ENCODE measurements around the gene MDFI.

MDFI gene

GRCh38 chr6:41604006-41604405 lies 34.3 kb upstream of the MDFI start:
- H3K27ac ChIP-seq = no peak overlapping the region
- TF ChIP-seq, protein P1, sequence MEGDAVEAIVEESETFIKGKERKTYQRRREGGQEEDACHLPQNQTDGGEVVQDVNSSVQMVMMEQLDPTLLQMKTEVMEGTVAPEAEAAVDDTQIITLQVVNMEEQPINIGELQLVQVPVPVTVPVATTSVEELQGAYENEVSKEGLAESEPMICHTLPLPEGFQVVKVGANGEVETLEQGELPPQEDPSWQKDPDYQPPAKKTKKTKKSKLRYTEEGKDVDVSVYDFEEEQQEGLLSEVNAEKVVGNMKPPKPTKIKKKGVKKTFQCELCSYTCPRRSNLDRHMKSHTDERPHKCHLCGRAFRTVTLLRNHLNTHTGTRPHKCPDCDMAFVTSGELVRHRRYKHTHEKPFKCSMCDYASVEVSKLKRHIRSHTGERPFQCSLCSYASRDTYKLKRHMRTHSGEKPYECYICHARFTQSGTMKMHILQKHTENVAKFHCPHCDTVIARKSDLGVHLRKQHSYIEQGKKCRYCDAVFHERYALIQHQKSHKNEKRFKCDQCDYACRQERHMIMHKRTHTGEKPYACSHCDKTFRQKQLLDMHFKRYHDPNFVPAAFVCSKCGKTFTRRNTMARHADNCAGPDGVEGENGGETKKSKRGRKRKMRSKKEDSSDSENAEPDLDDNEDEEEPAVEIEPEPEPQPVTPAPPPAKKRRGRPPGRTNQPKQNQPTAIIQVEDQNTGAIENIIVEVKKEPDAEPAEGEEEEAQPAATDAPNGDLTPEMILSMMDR (conservative IDR thresholded peaks at IDR 0.05) = no peak

GRCh38 chr6:41605649-41606048 lies 32.6 kb upstream of the MDFI start:
- TF ChIP-seq, protein P1 (conservative IDR thresholded peaks at IDR 0.05) = no peak
- H3K27ac ChIP-seq = no peak overlapping the region

DNA sequence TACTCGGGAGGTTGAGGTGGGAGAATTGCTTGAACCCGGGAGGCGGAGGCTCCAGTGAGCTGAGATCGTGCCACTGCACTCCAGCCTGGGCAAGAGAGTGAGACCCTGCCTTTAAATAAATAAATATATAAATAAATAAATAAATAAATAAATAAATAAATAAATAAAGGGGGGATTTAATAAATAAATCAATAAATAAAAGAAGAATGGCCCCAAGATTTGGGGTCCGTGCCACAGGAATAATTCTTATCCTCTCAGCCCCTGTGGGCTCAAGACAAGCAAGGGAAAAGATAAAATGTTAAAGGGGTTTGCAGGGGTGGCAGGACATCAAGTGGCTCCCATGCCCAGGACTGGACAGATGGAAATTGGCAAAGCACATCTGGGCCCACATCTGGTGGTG lies 31.2 kb upstream of the MDFI start:
- no peak overlapping the region for H3K27ac ChIP-seq
- TF ChIP-seq, protein P1 (conservative IDR thresholded peaks at IDR 0.05) = no peak

DNA sequence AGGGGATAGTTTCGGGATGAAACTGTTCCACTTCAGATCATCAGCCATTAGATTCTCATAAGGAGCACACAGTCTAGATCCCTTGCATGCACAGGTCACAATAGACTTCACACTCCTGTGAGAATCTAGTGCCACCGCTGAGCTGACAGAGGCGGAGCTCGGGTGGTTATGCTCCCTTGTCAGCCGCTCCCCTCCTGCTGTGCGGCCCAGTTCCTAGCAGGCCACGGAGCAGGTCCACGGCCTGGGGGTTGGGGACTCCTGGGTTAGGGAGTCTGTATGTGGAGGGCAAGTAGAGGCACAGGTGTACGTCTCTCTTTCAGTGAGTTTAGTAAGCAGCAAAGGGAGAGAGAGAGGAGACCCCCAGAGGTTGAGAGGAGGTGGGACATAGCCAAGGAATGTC lies 30.5 kb upstream of the MDFI start:
- H3K27ac ChIP-seq = no peak overlapping the region
- TF ChIP-seq, protein P1 (conservative IDR thresholded peaks at IDR 0.05) = no peak

GRCh38 chr6:41608443-41609151 lies 29.7 kb upstream of the MDFI start:
- H3K27ac ChIP-seq = no peak overlapping the region
- TF ChIP-seq, protein P1 (conservative IDR thresholded peaks at IDR 0.05) = no peak

DNA sequence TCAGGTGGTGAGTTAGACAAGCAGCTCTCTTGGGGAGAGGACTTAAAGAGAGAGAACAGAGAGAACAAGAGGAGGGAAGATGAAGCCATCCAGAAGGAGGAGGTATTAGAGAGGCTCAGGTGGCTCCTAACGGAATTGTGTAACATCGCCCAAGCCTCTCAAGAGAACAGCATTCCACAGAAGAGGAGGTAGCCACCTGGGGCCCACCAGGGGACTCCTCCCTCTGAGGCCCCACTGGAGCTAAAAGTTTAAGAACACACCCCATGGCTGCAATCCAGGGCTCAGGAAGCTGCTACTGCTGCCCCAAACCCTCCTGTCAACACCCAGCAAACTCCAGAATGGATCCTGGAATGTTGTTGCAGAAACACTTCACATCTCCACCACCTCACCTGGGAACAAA lies 23.6 kb upstream of the MDFI start:
- TF ChIP-seq, protein P1 (conservative IDR thresholded peaks at IDR 0.05) = no peak
- no peak overlapping the region for H3K27ac ChIP-seq

- TF ChIP-seq, protein P1 (conservative IDR thresholded peaks at IDR 0.05) = no peak
- no peak overlapping the region for H3K27ac ChIP-seq
Measured at GRCh38 chr6:41615311-41615710, 23.0 kb upstream of the MDFI start.
